Urinary bladder (tissue), 4 donors: ENCODE results near the gene ADAMTS17. TPM values are rescaled to one million over a fixed set of nuclear protein-coding genes. Genes with fewer than 3 reads are reported as not detected.
"Not testable (repeated sequence)": the region's sequence is repeated elsewhere in the genome, so short reads cannot be mapped to it uniquely, and the experiment has no call there.

Source experiments
- DNase-seq: peaks from one replicate; pipeline ENCODE4 v3.0.0-alpha.2; 2015; ENCODE audit errors: extremely low spot score
- H3K27ac ChIP-seq: one replicate; pipeline ENCODE4 v1.5.1; 2013; ENCODE audit warnings: low read depth, mild to moderate bottlenecking, moderate library complexity
- H3K36me3 ChIP-seq: one replicate; pipeline ENCODE4 v1.6.1; 2013; ENCODE audit warnings: mild to moderate bottlenecking, moderate library complexity; ENCODE audit not compliant: insufficient read depth
- H3K4me1 ChIP-seq: one replicate; pipeline ENCODE4 v1.6.1; 2013; ENCODE audit warnings: mild to moderate bottlenecking, moderate library complexity; ENCODE audit not compliant: insufficient read depth
- H3K4me3 ChIP-seq: one replicate; pipeline ENCODE4 v1.5.1; 2013; ENCODE audit warnings: low read depth, low read length
- WGBS: extraction: QIAGEN DNeasy Blood & Tissue Kit; methylation state at CpG from one replicate; pipeline ENCODE4 v1.1.7; 2013; 5-methylcytosine and 5-hydroxymethylcytosine counted together
- polyA plus RNA-seq: library from polyadenylated mRNA; stranded (reverse); fragments of 200-250 nt; gene quantifications from one replicate; pipeline ENCODE4 v1.2.3, GENCODE V29; 2013
- total RNA-seq: library from RNA; depleted of rRNA; stranded (reverse); fragments of >200 nt; gene quantifications from one replicate; pipeline ENCODE4 v1.2.3, GENCODE V29; 2014
- donor health status: healthy with polysubstance abuse.
- donor health status: healthy.

Gene ADAMTS17
- total and polyA plus RNA-seq, 2 donors: 2.8 to 10.7 TPM

GRCh38 chr15:99955181-99955525 is 386.6 kb downstream of the ADAMTS17 start:
- WGBS: 100% methylated on average over 1 of the region's 1 CpG
- Histone ChIP-seq H3K36me3 (no peaks in the 10 kb centered on the region), H3K27ac (no peak overlapping the region), H3K4me1 (no peaks in the 10 kb centered on the region), H3K4me3 (no peak overlapping the region)
- DNase-seq: no peak

- no peak overlapping the region for H3K27ac ChIP-seq
- DNase-seq: no peak
Measured at GRCh38 chr15:99954361-99955180, 387.2 kb downstream of the ADAMTS17 start.

GRCh38 chr15:99953886-99954285 is 387.9 kb downstream of the ADAMTS17 start:
- WGBS: 87% methylated on average over 7 of the region's 7 CpGs
- H3K4me1 ChIP-seq: no peaks in the 10 kb centered on the region
- H3K4me3 ChIP-seq: no peak overlapping the region
- H3K27ac ChIP-seq: no peak overlapping the region
- no peak for DNase-seq
- H3K36me3 ChIP-seq: no peaks in the 10 kb centered on the region

More at GRCh38 chr15:99954361-99955180, 387.2 kb downstream of the ADAMTS17 start:
- WGBS: 81% methylated on average over 11 of the region's 11 CpGs
- no peaks in the 10 kb centered on the region for H3K4me1 ChIP-seq
- no peaks in the 10 kb centered on the region for H3K36me3 ChIP-seq
- H3K4me3 ChIP-seq: no peak overlapping the region

GRCh38 chr15:99951511-99951910 is 390.3 kb downstream of the ADAMTS17 start:
- H3K36me3 ChIP-seq: no peaks in the 10 kb centered on the region
- H3K4me1 ChIP-seq: no peaks in the 10 kb centered on the region
- no peak for DNase-seq
- 77% methylated on average over 5 of the region's 5 CpGs for WGBS
- H3K27ac ChIP-seq: no peak overlapping the region
- H3K4me3 ChIP-seq: no peak overlapping the region

- Histone ChIP-seq H3K4me3 (no peak overlapping the region), H3K36me3 (no peaks in the 10 kb centered on the region), H3K27ac (no peak overlapping the region), H3K4me1 (no peaks in the 10 kb centered on the region)
- no peak for DNase-seq
- WGBS: 86% methylated on average over 1 of the region's 1 CpG
Measured at GRCh38 chr15:99944131-99944530, 397.6 kb downstream of the ADAMTS17 start.

GRCh38 chr15:99943466-99943865 is 398.3 kb downstream of the ADAMTS17 start:
- no peak for DNase-seq
- 92% methylated on average over 7 of the region's 7 CpGs for WGBS

GRCh38 chr15:99932676-99933402 is 408.9 kb downstream of the ADAMTS17 start:
- Histone ChIP-seq H3K4me1 (no peaks in the 10 kb centered on the region), H3K27ac (no peak overlapping the region), H3K36me3 (no peaks in the 10 kb centered on the region), H3K4me3 (no peak overlapping the region)
- no peak for DNase-seq
- 91% methylated on average over 13 of the region's 13 CpGs for WGBS

More at GRCh38 chr15:99943466-99943865, 398.3 kb downstream of the ADAMTS17 start:
- no peak overlapping the region for H3K27ac ChIP-seq
- no peaks in the 10 kb centered on the region for H3K4me1 ChIP-seq
- H3K4me3 ChIP-seq: no peak overlapping the region
- no peaks in the 10 kb centered on the region for H3K36me3 ChIP-seq

DNA sequence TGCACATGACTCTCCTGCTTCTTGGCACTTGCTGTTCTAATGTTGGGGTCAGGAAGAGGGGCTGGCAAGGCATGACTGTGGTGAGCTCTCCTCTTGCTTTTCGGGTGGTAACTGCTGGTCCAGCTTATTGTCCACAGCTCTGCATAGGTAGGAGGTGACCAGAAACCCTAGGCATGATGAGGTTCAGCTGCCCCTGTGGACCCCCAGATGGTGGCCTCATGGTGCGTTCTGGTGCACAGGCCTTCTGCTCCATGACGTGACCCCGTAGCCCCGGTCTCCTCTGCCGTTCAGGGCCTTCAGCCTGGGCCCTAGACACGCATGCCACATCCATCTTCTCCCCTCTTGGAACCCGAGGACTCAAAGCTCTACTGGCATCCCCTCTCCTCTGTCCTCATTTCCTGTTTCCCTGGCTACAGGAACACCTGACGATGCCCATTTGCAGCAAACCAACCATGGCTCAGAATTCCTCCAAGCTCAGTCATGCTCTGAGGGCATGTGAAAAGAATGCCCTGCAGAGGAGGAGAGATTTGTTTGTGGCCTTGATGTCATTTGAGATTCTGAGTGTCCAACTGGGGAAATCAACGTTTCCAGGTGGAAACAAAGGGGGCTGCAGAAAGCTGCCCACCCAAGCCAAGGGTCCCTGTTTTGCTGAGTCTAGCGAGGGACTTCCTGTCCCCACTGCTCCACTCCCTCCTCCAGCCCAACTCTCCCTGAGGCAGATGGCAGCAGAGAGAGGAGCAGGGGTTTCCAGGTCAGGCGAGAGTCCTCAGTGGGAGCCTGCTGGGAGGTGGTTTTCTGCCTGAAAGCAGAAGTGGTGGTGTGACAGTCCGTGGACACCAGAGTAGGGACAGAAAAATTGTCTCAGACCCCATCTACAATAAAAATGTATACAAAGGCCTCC is 409.8 kb downstream of the ADAMTS17 start:
- WGBS: 92% methylated on average over 13 of the region's 13 CpGs
- no peak overlapping the region for H3K4me3 ChIP-seq
- no peaks in the 10 kb centered on the region for H3K36me3 ChIP-seq
- H3K4me1 ChIP-seq: no peaks in the 10 kb centered on the region
- H3K27ac ChIP-seq: no peak overlapping the region
- no peak for DNase-seq

DNA sequence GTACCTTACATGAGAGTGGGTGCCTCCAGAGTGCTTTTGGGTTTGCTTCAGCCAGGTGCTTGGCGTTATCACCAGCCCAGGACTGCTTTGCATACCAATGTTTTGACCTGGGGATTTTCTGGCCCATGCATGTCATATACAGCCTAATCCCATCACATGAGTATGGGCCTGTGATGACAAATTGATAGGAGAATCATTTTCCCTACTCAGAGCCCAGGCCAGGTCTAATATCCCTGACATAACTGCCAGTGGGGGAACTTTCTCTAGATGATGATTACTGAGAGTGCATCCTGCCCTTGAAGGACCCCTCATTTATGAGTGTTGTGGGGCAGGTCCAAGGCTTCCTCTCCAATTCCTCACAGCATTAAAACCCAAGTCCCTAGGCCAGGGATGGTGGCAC is 411.1 kb downstream of the ADAMTS17 start:
- Histone ChIP-seq H3K36me3 (no peaks in the 10 kb centered on the region), H3K27ac (no peak overlapping the region), H3K4me1 (no peaks in the 10 kb centered on the region), H3K4me3 (no peak overlapping the region)
- WGBS: 92% methylated on average over 1 of the region's 1 CpG
- no peak for DNase-seq

GRCh38 chr15:99929266-99929665 is 412.5 kb downstream of the ADAMTS17 start:
- WGBS: 92% methylated on average over 11 of the region's 11 CpGs
- no peak for DNase-seq
- Histone ChIP-seq H3K36me3 (no peaks in the 10 kb centered on the region), H3K4me1 (no peaks in the 10 kb centered on the region), H3K27ac (no peak overlapping the region), H3K4me3 (no peak overlapping the region)

DNA sequence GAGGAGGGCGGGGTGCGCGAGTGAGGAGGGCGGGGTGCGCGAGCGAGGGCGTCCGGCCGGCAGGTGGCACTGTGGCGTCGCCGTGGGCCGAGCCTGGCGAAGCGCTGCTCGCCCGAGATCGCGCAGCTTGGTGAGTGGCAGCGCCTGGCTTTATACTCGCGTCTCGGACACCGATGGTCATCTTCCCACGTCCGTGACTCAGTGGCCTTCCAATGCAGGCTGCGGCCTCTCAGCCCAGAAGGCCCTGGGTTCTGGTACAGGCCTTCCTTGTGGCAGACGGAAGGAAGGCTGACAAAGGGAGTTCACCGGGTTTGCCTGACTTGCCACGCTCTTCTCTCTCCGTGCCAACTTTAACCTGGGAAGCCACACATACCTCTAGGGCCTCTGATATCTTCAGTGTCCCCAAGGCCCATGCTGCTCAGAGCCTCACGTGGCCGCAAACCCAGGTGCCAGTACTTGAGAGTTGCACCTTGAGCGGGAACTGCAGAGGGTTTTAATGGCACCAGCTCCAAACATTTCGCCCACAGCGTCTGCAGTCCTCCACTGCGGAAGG is 413.3 kb downstream of the ADAMTS17 start:
- Histone ChIP-seq H3K27ac (peak overlapping the region; percentile 80), H3K4me3 (peak overlapping the region; percentile 29), H3K4me1 (no peaks in the 10 kb centered on the region), H3K36me3 (no peaks in the 10 kb centered on the region)
- no peak for DNase-seq
- 9% methylated on average over 38 of the region's 38 CpGs for WGBS

GRCh38 chr15:99926532-99926931 is 415.2 kb downstream of the ADAMTS17 start:
- not testable (repeated sequence) for H3K4me1 ChIP-seq

More at GRCh38 chr15:99926532-99926931, 415.2 kb downstream of the ADAMTS17 start:
- H3K27ac ChIP-seq, DNase-seq, H3K4me3 ChIP-seq, H3K36me3 ChIP-seq: not testable (repeated sequence)
- WGBS: no CpG with 5 or more reads among the region's 48 CpGs
